GM12873 (cell line): Measurements from ENCODE around the gene HRH2.

Experiments used
- TF ChIP-seq, protein P1 (sequence below): IDR thresholded peaks from 2 replicates; pipeline ENCODE4 v1.5.1; 2012; ENCODE audit warnings: low read depth, mild to moderate bottlenecking, moderate library complexity, low read length, control low read depth; ENCODE audit not compliant: insufficient read depth; ENCODE audit errors: missing control alignments

HRH2 gene

GRCh38 chr5:175679411-175679810 is 21.5 kb downstream of the HRH2 start:
- TF ChIP-seq, protein P1, sequence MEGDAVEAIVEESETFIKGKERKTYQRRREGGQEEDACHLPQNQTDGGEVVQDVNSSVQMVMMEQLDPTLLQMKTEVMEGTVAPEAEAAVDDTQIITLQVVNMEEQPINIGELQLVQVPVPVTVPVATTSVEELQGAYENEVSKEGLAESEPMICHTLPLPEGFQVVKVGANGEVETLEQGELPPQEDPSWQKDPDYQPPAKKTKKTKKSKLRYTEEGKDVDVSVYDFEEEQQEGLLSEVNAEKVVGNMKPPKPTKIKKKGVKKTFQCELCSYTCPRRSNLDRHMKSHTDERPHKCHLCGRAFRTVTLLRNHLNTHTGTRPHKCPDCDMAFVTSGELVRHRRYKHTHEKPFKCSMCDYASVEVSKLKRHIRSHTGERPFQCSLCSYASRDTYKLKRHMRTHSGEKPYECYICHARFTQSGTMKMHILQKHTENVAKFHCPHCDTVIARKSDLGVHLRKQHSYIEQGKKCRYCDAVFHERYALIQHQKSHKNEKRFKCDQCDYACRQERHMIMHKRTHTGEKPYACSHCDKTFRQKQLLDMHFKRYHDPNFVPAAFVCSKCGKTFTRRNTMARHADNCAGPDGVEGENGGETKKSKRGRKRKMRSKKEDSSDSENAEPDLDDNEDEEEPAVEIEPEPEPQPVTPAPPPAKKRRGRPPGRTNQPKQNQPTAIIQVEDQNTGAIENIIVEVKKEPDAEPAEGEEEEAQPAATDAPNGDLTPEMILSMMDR = no peak

DNA sequence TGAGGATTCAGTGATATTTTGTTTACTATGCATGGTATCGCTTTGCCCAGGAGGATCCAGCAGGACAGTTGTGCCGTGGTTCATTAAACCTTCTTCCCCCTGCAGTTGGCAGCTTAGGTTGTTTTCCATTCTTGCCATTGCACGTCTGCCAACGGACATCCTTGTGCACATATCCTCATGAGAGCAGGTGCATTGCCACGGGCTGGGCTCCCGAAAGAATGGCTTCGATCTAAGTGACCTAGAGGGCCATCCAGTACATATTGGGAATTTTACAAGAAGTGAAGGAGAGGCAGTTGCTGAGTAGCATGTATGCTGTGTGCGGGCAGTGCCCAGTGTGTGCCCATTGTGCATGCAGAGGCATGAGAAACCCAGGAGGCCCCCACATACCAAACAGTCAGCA is 22.1 kb downstream of the HRH2 start:
- TF ChIP-seq, protein P1 = no peak

GRCh38 chr5:175680463-175680862 is 22.6 kb downstream of the HRH2 start:
- TF ChIP-seq, protein P1 = no peak

GRCh38 chr5:175681045-175681967 is 23.4 kb downstream of the HRH2 start:
- TF ChIP-seq, protein P1 = no peak

GRCh38 chr5:175681968-175682340 is 24.1 kb downstream of the HRH2 start:
- TF ChIP-seq, protein P1 = no peak

DNA sequence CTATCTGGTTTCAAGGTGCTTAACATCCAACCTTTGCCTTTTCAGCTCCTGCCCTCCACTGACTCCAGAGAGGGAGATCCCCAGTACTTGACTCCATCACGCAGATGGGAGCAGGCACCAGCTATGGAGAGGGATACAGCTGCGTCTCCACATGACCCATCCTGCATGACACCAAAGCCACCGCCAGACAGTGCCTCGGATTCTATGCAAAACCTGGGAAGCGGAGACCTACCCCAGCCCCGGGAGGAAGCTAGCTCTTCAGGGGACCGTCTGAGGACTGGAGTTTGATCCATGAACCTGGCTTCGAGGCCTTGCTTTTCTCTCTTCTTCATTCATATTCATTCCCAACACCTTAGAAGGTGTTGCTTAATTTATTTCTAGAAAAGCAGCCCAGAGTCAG is 24.8 kb downstream of the HRH2 start:
- TF ChIP-seq, protein P1 = no peak

- TF ChIP-seq, protein P1 = no peak
These were observed 25.4 kb downstream of the HRH2 start for GRCh38 chr5:175683231-175683630.
